Small intestine (tissue), 7 donors: ENCODE data around the gene OR2C1. TPM values are rescaled to one million over a fixed set of nuclear protein-coding genes. Genes with fewer than 3 reads are reported as not detected.

Experiments
- DNase-seq, 2 donors: peaks; one replicate each; pipeline versions ENCODE4 v3.0.0 to v3.0.0-alpha.2; 2013
- FAIRE-seq: peaks from 2 replicates; lab custom pipeline; 2012; peaks lifted over from hg19 to GRCh38; lab: Jason Lieb, UNC
- H3K27ac ChIP-seq, 3 donors: one replicate each; pipeline ENCODE4 v1.5.1; 2013; ENCODE audit warnings: low read length in 2 of 3, mild to moderate bottlenecking in 2 of 3, control low read depth in 1 of 3, inconsistent platforms in 1 of 3, low read depth in 1 of 3, moderate library complexity in 1 of 3
- H3K27me3 ChIP-seq, 3 donors: one replicate each; pipeline ENCODE4 v1.6.1; 2013; ENCODE audit warnings: low read length in 3 of 3, inconsistent platforms in 1 of 3; ENCODE audit not compliant: control insufficient read depth in 3 of 3, insufficient read depth in 3 of 3
- H3K36me3 ChIP-seq, 3 donors: one replicate each; pipeline ENCODE4 v1.6.1; 2013; ENCODE audit warnings: low read length in 3 of 3, inconsistent platforms in 1 of 3, low read depth in 1 of 3, mild to moderate bottlenecking in 1 of 3, moderate library complexity in 1 of 3; ENCODE audit not compliant: control insufficient read depth in 3 of 3, insufficient read depth in 2 of 3
- H3K4me1 ChIP-seq, 3 donors: one replicate each; pipeline ENCODE4 v1.6.1; 2013; ENCODE audit warnings: low read length in 2 of 3, inconsistent platforms in 1 of 3, low read depth in 1 of 3, mild to moderate bottlenecking in 1 of 3, moderate library complexity in 1 of 3; ENCODE audit not compliant: control insufficient read depth in 3 of 3, insufficient read depth in 2 of 3
- H3K4me3 ChIP-seq, 3 donors: one replicate each; pipeline ENCODE4 v1.5.1; 2013; ENCODE audit warnings: low read length in 3 of 3, control low read depth in 1 of 3, inconsistent platforms in 1 of 3, low read depth in 1 of 3, mild to moderate bottlenecking in 1 of 3, moderate library complexity in 1 of 3
- H3K9me3 ChIP-seq, 2 donors: one replicate each; pipeline ENCODE4 v1.6.1; 2013; ENCODE audit warnings: low read depth in 1 of 2, low read length in 1 of 2; ENCODE audit not compliant: control insufficient read depth in 2 of 2, insufficient read depth in 1 of 2
- WGBS, 3 donors: extraction: QIAGEN DNeasy Blood & Tissue Kit; methylation state at CpG; one replicate each; pipeline ENCODE4 v1.1.7; 2013; 5-methylcytosine and 5-hydroxymethylcytosine counted together
- polyA plus RNA-seq, 4 donors: library from polyadenylated mRNA; stranded (reverse) in 3 of 4; unstranded in 1 of 4; fragments of 200-250 nt in 3 of 4; fragments of 120-200 nt in 1 of 4; gene quantifications; one replicate each; pipeline versions ENCODE4 v1.2.1 to v1.2.3, GENCODE V29; 2013
- donor health status: healthy with polysubstance abuse.
- donor health status: control.
- donor health status: control.
- donor health status: Bipolar disorder and iron deficiency.
- donor health status: healthy.

The OR2C1 gene
- polyA plus RNA-seq, 4 donors: 0.04 to 0.13 TPM; not detected in 2

- FAIRE-seq (no peak), DNase-seq (peak; percentile 80 to 91)
- Histone ChIP-seq H3K27ac (peak overlapping the region; percentile 46 to 92 (median 69)), H3K4me1 (no peaks in the 10 kb centered on the region), H3K36me3 (no peaks in the 10 kb centered on the region), H3K4me3 (peak overlapping the region; percentile 14 to 56 (median 49)), H3K27me3 (peaks cover 0 to 5% (median 2%) of the 10 kb centered on the region in 3 donors), H3K9me3 (peaks cover 5 to 41% of the 10 kb centered on the region in 2 donors)
- 15 to 25% (median 20%) methylated on average over 42 of the region's 42 CpGs for whole genome bisulfite sequencing, 3 donors
Measured at GRCh38 chr16:3364774-3365427, 9.2 kb downstream of the OR2C1 start.

GRCh38 chr16:3369073-3369472 lies 13.4 kb downstream of the OR2C1 start:
- Histone ChIP-seq H3K9me3 (peaks cover 3 to 49% of the 10 kb centered on the region in 2 donors), H3K27ac (no peak overlapping the region), H3K36me3 (no peaks in the 10 kb centered on the region), H3K4me3 (no peak overlapping the region), H3K27me3 (peaks cover 0 to under 1% (median 0%) of the 10 kb centered on the region in 3 donors), H3K4me1 (no peaks in the 10 kb centered on the region)
- DNase-seq (no peak), FAIRE-seq (no peak)
- WGBS, 3 donors: 91 to 95% (median 93%) methylated on average over 11 of the region's 11 CpGs

- DNase-seq (no peak), FAIRE-seq (no peak)
- H3K9me3 ChIP-seq: peaks cover 7 to 69% of the 10 kb centered on the region in 2 donors
Measured at GRCh38 chr16:3375680-3376079, 20.0 kb downstream of the OR2C1 start.

GRCh38 chr16:3377917-3378316 lies 22.2 kb downstream of the OR2C1 start:
- H3K27me3 ChIP-seq: no peaks in the 10 kb centered on the region
- H3K4me3 ChIP-seq: no peak overlapping the region
- peaks cover 13 to 81% of the 10 kb centered on the region in 2 donors for H3K9me3 ChIP-seq
- no peak for DNase-seq
- H3K36me3 ChIP-seq: peaks cover 6 to 8% (median 7%) of the 10 kb centered on the region in 3 donors
- no peak overlapping the region for H3K27ac ChIP-seq
- no peaks in the 10 kb centered on the region for H3K4me1 ChIP-seq
- FAIRE-seq: no peak

More at GRCh38 chr16:3375680-3376079, 20.0 kb downstream of the OR2C1 start:
- no peaks in the 10 kb centered on the region for H3K4me1 ChIP-seq
- WGBS, 3 donors: 88 to 96% (median 94%) methylated on average over 5 of the region's 5 CpGs
- H3K4me3 ChIP-seq: no peak overlapping the region
- H3K27ac ChIP-seq: no peak overlapping the region
- peaks cover 0 to 2% (median 0%) of the 10 kb centered on the region in 3 donors for H3K36me3 ChIP-seq
- no peaks in the 10 kb centered on the region for H3K27me3 ChIP-seq

- no peaks in the 10 kb centered on the region for H3K27me3 ChIP-seq
- no peak for DNase-seq
- no peak overlapping the region for H3K4me3 ChIP-seq
- H3K9me3 ChIP-seq: peaks cover 17 to 73% of the 10 kb centered on the region in 2 donors
- WGBS, 3 donors: 96 to 98% (median 98%) methylated on average over 10 of the region's 10 CpGs
- no peak overlapping the region for H3K27ac ChIP-seq
- peaks cover 22 to 30% (median 30%) of the 10 kb centered on the region in 3 donors for H3K36me3 ChIP-seq
- FAIRE-seq: no peak
- no peaks in the 10 kb centered on the region for H3K4me1 ChIP-seq
Measured at GRCh38 chr16:3383045-3383448, 27.4 kb downstream of the OR2C1 start.

- no peak overlapping the region for H3K27ac ChIP-seq
- H3K4me1 ChIP-seq: no peaks in the 10 kb centered on the region
- no peak overlapping the region for H3K4me3 ChIP-seq
- 95 to 99% (median 95%) methylated on average over 6 of the region's 6 CpGs for WGBS, 3 donors
- peaks cover 28 to 58% (median 45%) of the 10 kb centered on the region in 3 donors for H3K36me3 ChIP-seq
- DNase-seq: no peak
- H3K9me3 ChIP-seq: peaks cover 7 to 68% of the 10 kb centered on the region in 2 donors
- H3K27me3 ChIP-seq: no peaks in the 10 kb centered on the region
- no peak for FAIRE-seq
Measured at GRCh38 chr16:3388325-3388724, 32.6 kb downstream of the OR2C1 start.

- peaks cover 4 to 70% of the 10 kb centered on the region in 2 donors for H3K9me3 ChIP-seq
- WGBS, 3 donors: 96 to 100% (median 97%) methylated on average over 9 of the region's 9 CpGs
- peaks cover 29 to 61% (median 44%) of the 10 kb centered on the region in 3 donors for H3K36me3 ChIP-seq
Measured at GRCh38 chr16:3389663-3390338, 34.1 kb downstream of the OR2C1 start.

GRCh38 chr16:3400446-3400778 lies 44.7 kb downstream of the OR2C1 start:
- Histone ChIP-seq H3K27me3 (no peaks in the 10 kb centered on the region), H3K4me3 (peak overlapping the region; percentile 61 to 93 (median 88)), H3K27ac (peak overlapping the region; percentile 75 to 86 (median 81)), H3K4me1 (peaks cover 0 to 7% (median 0%) of the 10 kb centered on the region in 3 donors), H3K36me3 (peaks cover 7 to 34% (median 11%) of the 10 kb centered on the region in 3 donors), H3K9me3 (peaks cover 0 to 65% of the 10 kb centered on the region in 2 donors)
- FAIRE-seq (no peak), DNase-seq (no peak)
- WGBS, 3 donors: 0% methylated on average over 18 of the region's 18 CpGs

More at GRCh38 chr16:3389663-3390338, 34.1 kb downstream of the OR2C1 start:
- FAIRE-seq (no peak), DNase-seq (no peak)
- Histone ChIP-seq H3K4me3 (no peak overlapping the region), H3K27ac (no peak overlapping the region), H3K27me3 (no peaks in the 10 kb centered on the region), H3K4me1 (no peaks in the 10 kb centered on the region)
